GM12878 (cell line): ENCODE measurements around the gene NPW. TPM values are rescaled to one million over a fixed set of nuclear protein-coding genes. Genes with fewer than 3 reads are reported as not detected.

Experiments
- CEBPB ChIP-seq, 2 experiments: fragments of 150-350 bp in 1 of 2; IDR thresholded peaks; 2 replicates each; pipeline ENCODE4 v1.6.1; 2012 to 2014; ENCODE audit warnings: low read depth in 2 of 2, low read length in 2 of 2, borderline replicate concordance in 1 of 2, inconsistent platforms in 1 of 2
- MTA2 ChIP-seq: fragments of 450-650 bp; IDR thresholded peaks from 2 replicates; pipeline ENCODE4 v1.6.1; 2016; ENCODE audit warnings: low read depth, mild to moderate bottlenecking, moderate library complexity
- RAD21 ChIP-seq: IDR thresholded peaks from 2 replicates; pipeline ENCODE4 v1.6.1; 2011; ENCODE audit warnings: mild to moderate bottlenecking, low read depth, low read length, moderate library complexity; ENCODE audit not compliant: insufficient read depth
- SUZ12 ChIP-seq: fragments of 200-600 bp; sonication (generic); IDR thresholded peaks from one replicate; pipeline ENCODE4 v1.6.1; 2018; ENCODE audit warnings: antibody characterized with exemption, mild to moderate bottlenecking; ENCODE audit not compliant: unreplicated experiment
- polyA plus RNA-seq, 11 experiments: library from polyadenylated mRNA; depleted of rRNA in 4 of 11; unstranded in 6 of 11; stranded (reverse) in 5 of 11; fragments of >200 nt; fragmentation: Nextera tagmentation in 4 of 11; fragmentation: Illumina TruSeq in 1 of 11; extraction: Ambion mirVana in 4 of 11; extraction: Trizol in 1 of 11; gene quantifications; 1 replicate in 1 of 11; 2 replicates in 10 of 11; pipeline versions ENCODE4 v1.2.1 to v1.2.3, GENCODE V29; 2011 to 2016; ENCODE audit warnings: inconsistent platforms in 2 of 11, missing spikeins in 2 of 11, low read depth in 1 of 11
- total RNA-seq, 4 experiments: library from RNA; depleted of rRNA in 3 of 4; stranded (reverse); fragments of >200 nt in 3 of 4; fragmentation: Illumina TruSeq in 1 of 4; extraction: Trizol in 1 of 4; gene quantifications; 2 replicates each; pipeline versions ENCODE4 v1.2.1 to v1.2.3, GENCODE V29; 2013 to 2021
- TF ChIP-seq, protein P1 (sequence below): IDR thresholded peaks from 2 replicates; pipeline ENCODE4 v1.6.1; 2011; ENCODE audit warnings: borderline replicate concordance, low read depth, mild to moderate bottlenecking, moderate library complexity, low read length; ENCODE audit not compliant: insufficient read depth, poor library complexity, severe bottlenecking
- TF ChIP-seq, protein P2 (sequence below): fragments of 450-650 bp; IDR thresholded peaks from 2 replicates; pipeline ENCODE4 v1.6.1; 2018; ENCODE audit warnings: borderline replicate concordance, mild to moderate bottlenecking; ENCODE audit not compliant: partially characterized antibody
- TF ChIP-seq, protein P3 (sequence below): fragments of 450-650 bp; IDR thresholded peaks from 2 replicates; pipeline ENCODE4 v1.6.1; 2016; ENCODE audit warnings: mild to moderate bottlenecking

NPW gene
- total and polyA plus RNA-seq, 10 of the 15 experiments (the other 5 are each of a cell fraction or from before 2014, with no cell fraction given): 0.23 to 2.5 (median 0.98) TPM; not detected in 4

DNA sequence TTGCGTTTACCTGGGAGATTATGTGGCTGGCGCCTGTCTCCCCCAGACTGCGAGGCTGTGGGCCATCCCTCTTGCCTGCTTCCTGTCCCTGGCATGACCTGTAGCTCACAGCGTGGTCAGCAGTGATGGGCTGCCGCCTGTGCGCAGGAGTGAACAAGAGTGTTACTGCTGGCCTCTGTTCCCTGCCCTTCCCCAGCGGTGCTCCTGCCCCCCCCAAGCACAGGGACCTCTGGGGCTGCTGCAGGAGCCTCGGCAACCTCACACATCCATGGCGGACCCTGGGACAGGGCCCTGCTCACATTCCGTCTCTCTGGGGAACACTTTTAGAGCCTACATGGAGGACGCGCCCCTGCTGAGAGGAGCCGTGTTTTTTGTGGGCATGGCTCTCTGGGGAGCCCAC lies 38.8 kb downstream of the NPW start (continued):
- TF ChIP-seq, protein P1, sequence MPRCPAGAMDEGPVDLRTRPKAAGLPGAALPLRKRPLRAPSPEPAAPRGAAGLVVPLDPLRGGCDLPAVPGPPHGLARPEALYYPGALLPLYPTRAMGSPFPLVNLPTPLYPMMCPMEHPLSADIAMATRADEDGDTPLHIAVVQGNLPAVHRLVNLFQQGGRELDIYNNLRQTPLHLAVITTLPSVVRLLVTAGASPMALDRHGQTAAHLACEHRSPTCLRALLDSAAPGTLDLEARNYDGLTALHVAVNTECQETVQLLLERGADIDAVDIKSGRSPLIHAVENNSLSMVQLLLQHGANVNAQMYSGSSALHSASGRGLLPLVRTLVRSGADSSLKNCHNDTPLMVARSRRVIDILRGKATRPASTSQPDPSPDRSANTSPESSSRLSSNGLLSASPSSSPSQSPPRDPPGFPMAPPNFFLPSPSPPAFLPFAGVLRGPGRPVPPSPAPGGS: no peak
- TF ChIP-seq SUZ12: no peak
- TF ChIP-seq RAD21: no peak
- no peak for TF ChIP-seq MTA2
- TF ChIP-seq CEBPB (IDR thresholded peaks at IDR 0.05; ENCODE audit: borderline replicate concordance in 1 of 2, low read depth in 2 of 2, low read length in 2 of 2): no peak
- TF ChIP-seq, protein P2, sequence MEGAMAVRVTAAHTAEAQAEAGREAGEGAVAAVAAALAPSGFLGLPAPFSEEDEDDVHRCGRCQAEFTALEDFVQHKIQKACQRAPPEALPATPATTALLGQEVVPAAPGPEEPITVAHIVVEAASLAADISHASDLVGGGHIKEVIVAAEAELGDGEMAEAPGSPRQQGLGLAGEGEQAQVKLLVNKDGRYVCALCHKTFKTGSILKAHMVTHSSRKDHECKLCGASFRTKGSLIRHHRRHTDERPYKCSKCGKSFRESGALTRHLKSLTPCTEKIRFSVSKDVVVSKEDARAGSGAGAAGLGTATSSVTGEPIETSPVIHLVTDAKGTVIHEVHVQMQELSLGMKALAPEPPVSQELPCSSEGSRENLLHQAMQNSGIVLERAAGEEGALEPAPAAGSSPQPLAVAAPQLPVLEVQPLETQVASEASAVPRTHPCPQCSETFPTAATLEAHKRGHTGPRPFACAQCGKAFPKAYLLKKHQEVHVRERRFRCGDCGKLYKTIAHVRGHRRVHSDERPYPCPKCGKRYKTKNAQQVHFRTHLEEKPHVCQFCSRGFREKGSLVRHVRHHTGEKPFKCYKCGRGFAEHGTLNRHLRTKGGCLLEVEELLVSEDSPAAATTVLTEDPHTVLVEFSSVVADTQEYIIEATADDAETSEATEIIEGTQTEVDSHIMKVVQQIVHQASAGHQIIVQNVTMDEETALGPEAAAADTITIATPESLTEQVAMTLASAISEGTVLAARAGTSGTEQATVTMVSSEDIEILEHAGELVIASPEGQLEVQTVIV: no peak
- TF ChIP-seq, protein P3, sequence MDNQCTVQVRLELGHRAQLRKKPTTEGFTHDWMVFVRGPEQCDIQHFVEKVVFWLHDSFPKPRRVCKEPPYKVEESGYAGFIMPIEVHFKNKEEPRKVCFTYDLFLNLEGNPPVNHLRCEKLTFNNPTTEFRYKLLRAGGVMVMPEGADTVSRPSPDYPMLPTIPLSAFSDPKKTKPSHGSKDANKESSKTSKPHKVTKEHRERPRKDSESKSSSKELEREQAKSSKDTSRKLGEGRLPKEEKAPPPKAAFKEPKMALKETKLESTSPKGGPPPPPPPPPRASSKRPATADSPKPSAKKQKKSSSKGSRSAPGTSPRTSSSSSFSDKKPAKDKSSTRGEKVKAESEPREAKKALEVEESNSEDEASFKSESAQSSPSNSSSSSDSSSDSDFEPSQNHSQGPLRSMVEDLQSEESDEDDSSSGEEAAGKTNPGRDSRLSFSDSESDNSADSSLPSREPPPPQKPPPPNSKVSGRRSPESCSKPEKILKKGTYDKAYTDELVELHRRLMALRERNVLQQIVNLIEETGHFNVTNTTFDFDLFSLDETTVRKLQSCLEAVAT: no peak
- TF ChIP-seq, all 136 proteins: peak for 0
